SJCRH30 (cell line): ENCODE data around the gene APCDD1. TPM values are rescaled to one million over a fixed set of nuclear protein-coding genes. Genes with fewer than 3 reads are reported as not detected.
"Not testable (repeated sequence)": the region's sequence is repeated elsewhere in the genome, so short reads cannot be mapped to it uniquely, and the experiment has no call there.

Source experiments
- DNase-seq, 2 experiments: peaks; one replicate each; pipeline ENCODE4 v3.0.0-alpha.2; 2015 to 2020
- H3K27ac ChIP-seq: fragments of 250-450 bp; sonication (Bioruptor Pico); 2 replicates; pipeline ENCODE4 v1.5.1; 2020; ENCODE audit warnings: mild to moderate bottlenecking, moderate library complexity
- H3K27me3 ChIP-seq: fragments of 250-450 bp; sonication (Bioruptor Pico); 2 replicates; pipeline ENCODE4 v1.5.1; 2020; ENCODE audit warnings: mild to moderate bottlenecking, moderate library complexity
- H3K36me3 ChIP-seq: fragments of 250-450 bp; sonication (Bioruptor Pico); 2 replicates; pipeline ENCODE4 v1.5.1; 2020; ENCODE audit warnings: mild to moderate bottlenecking, moderate library complexity
- H3K4me1 ChIP-seq: fragments of 250-450 bp; sonication (Bioruptor Pico); 2 replicates; pipeline ENCODE4 v1.5.1; 2020; ENCODE audit warnings: mild to moderate bottlenecking, moderate library complexity
- H3K4me3 ChIP-seq: fragments of 250-450 bp; sonication (Bioruptor Pico); 2 replicates; pipeline ENCODE4 v1.5.1; 2020; ENCODE audit warnings: mild to moderate bottlenecking, moderate library complexity
- H3K9me3 ChIP-seq: fragments of 250-450 bp; sonication (Bioruptor Pico); replicated peaks from 2 replicates; pipeline ENCODE4 v1.5.1; 2020; ENCODE audit warnings: mild to moderate bottlenecking, moderate library complexity
- total RNA-seq: library from RNA; depleted of rRNA; stranded (reverse); fragments of >200 nt; shearing (Covaris generic); gene quantifications from 2 replicates; pipeline ENCODE4 v1.2.3, GENCODE V29; 2014; rRNA removed

Gene APCDD1
- total RNA-seq, 1 experiment from 2014 or later: not detected

DNA sequence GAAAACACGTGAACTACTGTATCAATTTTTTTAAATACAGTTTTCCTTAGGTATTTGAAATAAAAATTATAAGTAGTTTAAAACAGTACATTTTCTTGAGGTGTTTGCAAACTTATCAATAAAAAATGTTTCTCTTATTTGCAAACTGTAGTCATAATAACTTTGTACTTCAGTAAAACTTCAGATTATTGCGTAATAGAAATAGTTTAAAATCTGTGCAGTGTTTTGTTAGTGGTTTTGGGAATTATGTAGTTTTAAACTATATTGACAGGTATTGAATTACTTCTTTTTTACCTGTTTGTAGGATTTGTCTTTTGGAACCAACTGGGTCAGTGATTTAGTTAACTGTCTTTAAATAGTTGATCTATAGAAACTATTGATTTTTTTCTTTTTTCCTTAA is 78.7 kb downstream of the APCDD1 start:
- no peaks in the 10 kb centered on the region for H3K4me1 ChIP-seq
- DNase-seq: no peak
- H3K4me3 ChIP-seq: no peak overlapping the region
- H3K9me3 ChIP-seq: no peaks in the 10 kb centered on the region
- no peaks in the 10 kb centered on the region for H3K36me3 ChIP-seq
- no peaks in the 10 kb centered on the region for H3K27me3 ChIP-seq
- no peak overlapping the region for H3K27ac ChIP-seq

DNA sequence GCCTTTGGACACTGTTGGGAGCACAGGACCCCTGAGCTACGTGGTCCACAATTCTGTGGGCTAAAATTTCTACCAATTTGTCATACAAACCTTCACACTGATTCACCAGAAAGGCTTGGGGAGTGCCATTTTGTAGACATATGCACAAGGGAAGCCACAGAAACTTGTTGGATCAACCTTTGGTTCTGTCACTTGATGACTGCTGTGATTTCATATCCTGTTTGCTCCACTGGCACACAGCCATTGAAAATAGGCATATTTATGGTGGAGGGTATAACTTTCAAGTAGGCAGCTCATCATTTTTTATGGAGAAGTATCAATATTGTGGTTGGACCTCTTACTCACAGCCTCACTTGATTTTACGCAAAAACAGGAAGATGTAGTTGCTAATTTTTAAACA is 81.8 kb downstream of the APCDD1 start:
- no peak overlapping the region for H3K4me3 ChIP-seq
- H3K36me3 ChIP-seq: peaks cover 3% of the 10 kb centered on the region; the same call in 1 of the 2 replicates
- H3K27ac ChIP-seq: no peak overlapping the region
- H3K27me3 ChIP-seq: no peaks in the 10 kb centered on the region
- no peak for DNase-seq
- no peaks in the 10 kb centered on the region for H3K9me3 ChIP-seq
- no peaks in the 10 kb centered on the region for H3K4me1 ChIP-seq

DNA sequence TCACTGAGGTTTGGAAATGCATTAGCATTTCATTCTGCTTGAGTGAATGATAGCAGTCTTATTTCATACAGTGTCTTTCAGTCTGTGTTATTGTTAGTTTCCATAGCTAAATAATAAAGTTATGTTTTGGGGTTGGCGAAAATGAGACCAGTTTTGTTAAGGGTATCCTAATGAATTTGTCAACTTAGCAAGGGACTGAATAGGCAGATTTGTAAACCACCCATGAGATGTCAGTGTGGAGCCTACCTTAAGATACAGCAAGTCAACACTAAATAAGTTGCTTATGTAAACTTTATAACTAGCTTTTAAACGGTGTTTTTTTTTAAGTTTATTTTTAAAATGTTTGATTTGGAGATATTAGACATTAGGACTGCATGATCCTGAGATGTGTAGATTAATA is 83.3 kb downstream of the APCDD1 start:
- Histone ChIP-seq H3K36me3 (peaks cover 3% of the 10 kb centered on the region; the same call in 1 of the 2 replicates), H3K27ac (no peak overlapping the region), H3K27me3 (no peaks in the 10 kb centered on the region), H3K4me3 (no peak overlapping the region), H3K4me1 (no peaks in the 10 kb centered on the region), H3K9me3 (no peaks in the 10 kb centered on the region)
- DNase-seq: no peak

DNA sequence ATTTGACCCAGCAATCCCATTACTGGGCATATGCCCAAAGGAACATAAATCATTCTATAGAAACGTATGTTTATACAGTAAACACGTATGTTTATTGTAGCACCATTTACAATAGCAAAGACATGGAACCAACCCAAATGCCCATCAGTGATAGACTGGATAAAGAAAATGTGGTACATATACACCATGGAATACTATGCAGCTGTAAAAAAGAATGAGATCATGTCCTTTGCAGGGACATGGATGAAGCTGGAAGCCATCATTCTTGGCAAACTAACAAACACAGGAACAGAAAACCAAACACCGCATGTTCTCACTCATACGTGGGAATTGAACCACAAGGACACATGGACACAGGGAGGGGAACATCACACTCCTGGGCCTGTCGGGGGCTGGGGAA is 84.7 kb downstream of the APCDD1 start:
- H3K36me3 ChIP-seq, H3K27ac ChIP-seq, H3K27me3 ChIP-seq, H3K9me3 ChIP-seq, H3K4me3 ChIP-seq, DNase-seq, H3K4me1 ChIP-seq: not testable (repeated sequence)

Other genes with a start within 250 kb of the APCDD1 start
- 23.8 and 25.5 TPM in 2 replicates for gene NAPG, start 71.4 kb downstream of the APCDD1 start, total RNA-seq